Panc1 (cell line): ENCODE data around the gene PRDM1. TPM values are rescaled to one million over a fixed set of nuclear protein-coding genes. Genes with fewer than 3 reads are reported as not detected.

Experiments used
- ATAC-seq: fragments of 200-7000 bp; cut with Tn5 transposase; 2 replicates; pipeline ENCODE4 v1.9.1; 2020; ENCODE audit warnings: mild to moderate bottlenecking, moderate library complexity
- BruUV-seq: library from RNA; stranded (reverse); fragments of 400-500 nt; replicated peaks from 2 replicates; lab custom pipeline; 2021; lab: Mats Ljungman, UMichigan
- CTCF ChIA-PET: fragments of 300-600 bp; sonication (Branson Sonifier 250); formaldehyde crosslinking; loops from one replicate; lab custom pipeline; 2022; ENCODE audit warnings: antibody characterized with exemption; lab: Charles Lee
- POLR2A ChIA-PET: fragments of 300-600 bp; sonication (Branson Sonifier 250); formaldehyde crosslinking; loops from one replicate; lab custom pipeline; 2022; ENCODE audit warnings: antibody characterized with exemption; lab: Charles Lee
- DNase-seq: peaks from one replicate; pipeline ENCODE4 v3.0.0-alpha.2; 2010; ENCODE audit warnings: low read depth, low spot score
- H3K27ac ChIP-seq: 2 replicates; pipeline ENCODE4 v1.5.1; 2011; ENCODE audit warnings: mild to moderate bottlenecking, low read length, inconsistent platforms
- H3K27me3 ChIP-seq: fragments of 200-500 bp; sonication (Bioruptor generic); 2 replicates; pipeline ENCODE4 v1.6.0; 2014; ENCODE audit warnings: low read length, inconsistent platforms; ENCODE audit not compliant: control insufficient read depth, insufficient read depth
- H3K36me3 ChIP-seq: fragments of 200-500 bp; sonication (Bioruptor generic); 2 replicates; pipeline ENCODE4 v1.5.1; 2014; ENCODE audit warnings: inconsistent platforms, mild to moderate bottlenecking, low read length, moderate library complexity; ENCODE audit not compliant: control insufficient read depth, insufficient read depth
- H3K4me1 ChIP-seq: 2 replicates; pipeline ENCODE4 v1.5.1; 2011; ENCODE audit warnings: inconsistent platforms, mild to moderate bottlenecking, low read length, moderate library complexity; ENCODE audit not compliant: control insufficient read depth, insufficient read depth
- H3K4me3 ChIP-seq, 2 experiments: 2 replicates each; pipeline ENCODE4 v1.5.1; 2011 to 2012; ENCODE audit warnings: low read depth in 2 of 2, low read length in 2 of 2, mild to moderate bottlenecking in 2 of 2, inconsistent platforms in 1 of 2, moderate library complexity in 1 of 2
- H3K9me3 ChIP-seq: fragments of 200-500 bp; sonication (Bioruptor generic); 2 replicates; pipeline ENCODE4 v1.5.1; 2014; ENCODE audit warnings: low read depth, mild to moderate bottlenecking, inconsistent platforms, low read length, moderate library complexity; ENCODE audit not compliant: control insufficient read depth, insufficient read depth
- CTCF ChIP-seq: fragments of 450-650 bp; IDR thresholded peaks from 2 replicates; pipeline ENCODE4 v1.5.1; 2017; ENCODE audit warnings: mild to moderate bottlenecking
- POLR2AphosphoS5 ChIP-seq: IDR thresholded peaks from 2 replicates; pipeline ENCODE4 v1.6.1; 2012; ENCODE audit warnings: mild to moderate bottlenecking, low read depth, low read length, moderate library complexity
- SIN3A ChIP-seq: IDR thresholded peaks from 2 replicates; pipeline ENCODE4 v1.6.1; 2012; ENCODE audit warnings: low read depth, mild to moderate bottlenecking, low read length, moderate library complexity, borderline replicate concordance; ENCODE audit not compliant: insufficient read depth
- TCF7L2 ChIP-seq: IDR thresholded peaks from 2 replicates; pipeline ENCODE4 v1.6.1; 2011; ENCODE audit warnings: mild to moderate bottlenecking, low read depth, low read length, inconsistent platforms
- in situ Hi-C: cut with HindIII; loops from 2 replicates; pipeline ENCODE4 v1.10.0; 2016; ENCODE audit warnings: low sequenced_read_pairs, low pct_unique_long_range_greater_than_20kb
- intact Hi-C: fragments of 100-400 bp; cut with micrococcal nuclease; formaldehyde crosslinking; loops from one replicate; pipeline ENCODE4 v1.10.0; 2022; ENCODE audit not compliant: unreplicated experiment
- total RNA-seq: library from RNA; stranded (reverse); gene quantifications from one replicate; pipeline ENCODE4 v1.2.1, GENCODE V29; 2021; ENCODE audit not compliant: unreplicated experiment
- TF ChIP-seq, protein P1 (sequence below), 2 experiments: IDR thresholded peaks; 2 replicates each; pipeline ENCODE4 v1.6.1; 2011 to 2012; ENCODE audit warnings: low read depth in 2 of 2, control low read depth in 1 of 2, low read length in 1 of 2, mild to moderate bottlenecking in 1 of 2, moderate library complexity in 1 of 2; ENCODE audit not compliant: insufficient read depth in 1 of 2

PRDM1 gene
- total RNA-seq, 1 experiment from 2014 or later, result 2.6 TPM

DNA sequence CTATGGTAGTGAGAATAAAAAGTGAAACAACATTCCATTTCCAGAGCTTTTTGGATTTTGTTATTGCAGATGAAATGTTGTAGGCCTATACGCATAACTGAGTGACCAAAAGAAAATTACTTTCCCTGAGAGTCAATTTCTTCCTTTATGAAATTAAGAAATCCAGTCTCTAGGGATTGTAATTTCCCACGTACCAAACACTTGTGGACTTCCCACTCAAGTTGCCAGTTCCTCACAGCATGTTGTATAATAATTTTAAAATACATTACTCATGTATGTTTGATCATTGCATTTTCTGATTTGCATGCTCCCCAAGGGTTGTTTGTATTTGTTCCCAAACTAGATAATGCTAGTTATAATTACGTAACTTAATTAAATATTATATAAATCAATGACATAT, 12.0 kb upstream of the PRDM1 start:
- BruUV-seq, result no TSS peak

DNA sequence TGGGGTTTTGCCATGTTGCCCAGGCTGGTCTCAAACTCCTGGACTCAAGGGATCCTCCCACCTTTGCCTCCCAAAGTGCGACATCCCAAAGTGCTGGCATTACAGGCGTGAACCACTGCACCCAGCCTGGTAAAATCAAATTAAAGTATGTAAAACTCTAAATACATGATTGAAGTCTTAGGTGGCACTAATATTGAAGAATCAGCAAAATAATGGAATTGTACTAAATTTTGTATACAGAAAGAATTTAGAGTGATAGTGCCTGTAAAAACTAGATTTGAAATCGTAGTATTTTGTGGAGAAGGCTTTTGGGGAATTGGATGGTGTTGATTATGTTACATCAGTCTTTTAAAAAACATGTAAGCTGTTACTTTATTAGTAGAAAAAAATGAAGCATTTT, 10.0 kb upstream of the PRDM1 start:
- Histone ChIP-seq H3K4me3 (no peak overlapping the region), H3K27ac (no peak overlapping the region), H3K9me3 (no peaks in the 10 kb centered on the region), H3K27me3 (no peaks in the 10 kb centered on the region), H3K4me1 (no peaks in the 10 kb centered on the region), H3K36me3 (no peaks in the 10 kb centered on the region)
- TF ChIP-seq TCF7L2, result no peak
- no peak for TF ChIP-seq SIN3A
- TF ChIP-seq, protein P1, sequence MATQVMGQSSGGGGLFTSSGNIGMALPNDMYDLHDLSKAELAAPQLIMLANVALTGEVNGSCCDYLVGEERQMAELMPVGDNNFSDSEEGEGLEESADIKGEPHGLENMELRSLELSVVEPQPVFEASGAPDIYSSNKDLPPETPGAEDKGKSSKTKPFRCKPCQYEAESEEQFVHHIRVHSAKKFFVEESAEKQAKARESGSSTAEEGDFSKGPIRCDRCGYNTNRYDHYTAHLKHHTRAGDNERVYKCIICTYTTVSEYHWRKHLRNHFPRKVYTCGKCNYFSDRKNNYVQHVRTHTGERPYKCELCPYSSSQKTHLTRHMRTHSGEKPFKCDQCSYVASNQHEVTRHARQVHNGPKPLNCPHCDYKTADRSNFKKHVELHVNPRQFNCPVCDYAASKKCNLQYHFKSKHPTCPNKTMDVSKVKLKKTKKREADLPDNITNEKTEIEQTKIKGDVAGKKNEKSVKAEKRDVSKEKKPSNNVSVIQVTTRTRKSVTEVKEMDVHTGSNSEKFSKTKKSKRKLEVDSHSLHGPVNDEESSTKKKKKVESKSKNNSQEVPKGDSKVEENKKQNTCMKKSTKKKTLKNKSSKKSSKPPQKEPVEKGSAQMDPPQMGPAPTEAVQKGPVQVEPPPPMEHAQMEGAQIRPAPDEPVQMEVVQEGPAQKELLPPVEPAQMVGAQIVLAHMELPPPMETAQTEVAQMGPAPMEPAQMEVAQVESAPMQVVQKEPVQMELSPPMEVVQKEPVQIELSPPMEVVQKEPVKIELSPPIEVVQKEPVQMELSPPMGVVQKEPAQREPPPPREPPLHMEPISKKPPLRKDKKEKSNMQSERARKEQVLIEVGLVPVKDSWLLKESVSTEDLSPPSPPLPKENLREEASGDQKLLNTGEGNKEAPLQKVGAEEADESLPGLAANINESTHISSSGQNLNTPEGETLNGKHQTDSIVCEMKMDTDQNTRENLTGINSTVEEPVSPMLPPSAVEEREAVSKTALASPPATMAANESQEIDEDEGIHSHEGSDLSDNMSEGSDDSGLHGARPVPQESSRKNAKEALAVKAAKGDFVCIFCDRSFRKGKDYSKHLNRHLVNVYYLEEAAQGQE (IDR thresholded peaks at IDR 0.05; ENCODE audit: insufficient read depth in 1 of 2, low read depth in 2 of 2, low read length in 1 of 2), result no peak
- no peak for TF ChIP-seq POLR2AphosphoS5
- no peak for TF ChIP-seq CTCF
- POLR2A ChIA-PET, result no interaction called here
- BruUV-seq, result no TSS peak
- in situ Hi-C loops, result no loop called here
- intact Hi-C loops, result no loop called here
- CTCF ChIA-PET, result no interaction called here
- DNase-seq, result no peak
- no peak for ATAC-seq

More for the DNA sequence above, 12.0 kb upstream of the PRDM1 start:
- ATAC-seq (no peak), DNase-seq (no peak)
- POLR2A ChIA-PET, result no interaction called here
- H3K27me3 ChIP-seq, result no peaks in the 10 kb centered on the region
- no peaks in the 10 kb centered on the region for H3K9me3 ChIP-seq
- CTCF ChIA-PET, result no interaction called here
- H3K4me1 ChIP-seq, result no peaks in the 10 kb centered on the region
- no peak overlapping the region for H3K27ac ChIP-seq
- H3K36me3 ChIP-seq, result no peaks in the 10 kb centered on the region
- in situ Hi-C loops (no loop called here), intact Hi-C loops (no loop called here)
- H3K4me3 ChIP-seq, result no peak overlapping the region
- TF ChIP-seq CTCF (no peak), TCF7L2 (no peak), POLR2AphosphoS5 (no peak), SIN3A (no peak)
- TF ChIP-seq, protein P1 (IDR thresholded peaks at IDR 0.05; ENCODE audit: insufficient read depth in 1 of 2, low read depth in 2 of 2, low read length in 1 of 2), result no peak
